IMR-90 (cell line): ENCODE results near the gene SHROOM4. TPM values are rescaled to one million over a fixed set of nuclear protein-coding genes. Genes with fewer than 3 reads are reported as not detected.

ENCODE experiments used
- ATAC-seq: fragments of 200-7000 bp; cut with Tn5 transposase; 2 replicates; pipeline ENCODE4 v1.9.1; 2020; ENCODE audit warnings: low read depth, mild to moderate bottlenecking, moderate library complexity
- BruUV-seq: library from RNA; stranded (reverse); fragments of 400-500 nt; replicated peaks from 2 replicates; lab custom pipeline; 2021; lab: Mats Ljungman, UMichigan
- CTCF ChIA-PET: fragments of 300-600 bp; formaldehyde crosslinking; extraction: SDS; loops from one replicate; lab custom pipeline; 2021; ENCODE audit warnings: antibody characterized with exemption; lab: Yijun Ruan, JAX
- POLR2A ChIA-PET: fragments of 300-600 bp; sonication (Branson Sonifier 250); formaldehyde crosslinking; loops from one replicate; lab custom pipeline; 2022; ENCODE audit warnings: antibody characterized with exemption; ENCODE audit not compliant: unreplicated experiment; lab: Charles Lee
- DNase-seq: peaks from one replicate; pipeline ENCODE4 v3.0.0; 2013
- H2AFZ ChIP-seq: replicated peaks from 2 replicates; pipeline ENCODE3; 2013; ENCODE audit warnings: low read length, mild to moderate bottlenecking; ENCODE audit not compliant: poor library complexity
- H2AK5ac ChIP-seq: 2 replicates; pipeline ENCODE4 v1.6.1; 2013; ENCODE audit warnings: low read depth, low read length, inconsistent platforms
- H2AK9ac ChIP-seq: replicated peaks from 2 replicates; pipeline ENCODE3; 2013; ENCODE audit warnings: mild to moderate bottlenecking, low read depth, low read length, moderate library complexity; ENCODE audit not compliant: poor library complexity
- H2BK120ac ChIP-seq: 2 replicates; pipeline ENCODE4 v1.6.1; 2013; ENCODE audit warnings: low read depth, low read length, inconsistent platforms
- H2BK15ac ChIP-seq: 3 replicates; pipeline ENCODE4 v1.6.1; 2013; ENCODE audit warnings: low read depth, low read length, inconsistent platforms
- H2BK20ac ChIP-seq: 2 replicates; pipeline ENCODE4 v1.6.1; 2013; ENCODE audit warnings: low read depth, mild to moderate bottlenecking, inconsistent platforms, low read length, moderate library complexity
- H2BK5ac ChIP-seq: 2 replicates; pipeline ENCODE4 v1.6.1; 2013; ENCODE audit warnings: mild to moderate bottlenecking, low read depth, low read length, inconsistent platforms; ENCODE audit not compliant: poor library complexity, severe bottlenecking
- H3K14ac ChIP-seq: replicated peaks from 2 replicates; pipeline ENCODE4 v1.6.1; 2013; ENCODE audit warnings: low read depth, low read length, inconsistent platforms
- H3K18ac ChIP-seq: 2 replicates; pipeline ENCODE4 v1.6.1; 2013; ENCODE audit warnings: low read depth, low read length, control low read depth
- H3K23ac ChIP-seq: 2 replicates; pipeline ENCODE4 v1.6.1; 2013; ENCODE audit warnings: low read depth, low read length, inconsistent platforms
- H3K27ac ChIP-seq: 2 replicates; pipeline ENCODE4 v1.5.1; 2013; ENCODE audit warnings: mild to moderate bottlenecking, control low read depth, low read length; ENCODE audit not compliant: insufficient read depth
- H3K27me3 ChIP-seq: 2 replicates; pipeline ENCODE4 v1.6.1; 2013; ENCODE audit warnings: low read length; ENCODE audit not compliant: control insufficient read depth, insufficient read depth
- H3K36me3 ChIP-seq: 2 replicates; pipeline ENCODE4 v1.6.1; 2013; ENCODE audit warnings: low read length, mixed read lengths; ENCODE audit not compliant: control insufficient read depth, insufficient read depth
- H3K4ac ChIP-seq: 2 replicates; pipeline ENCODE4 v1.6.1; 2013; ENCODE audit warnings: low read depth, low read length, inconsistent platforms
- H3K4me1 ChIP-seq: 2 replicates; pipeline ENCODE4 v1.6.1; 2013; ENCODE audit warnings: low read length, mixed read lengths; ENCODE audit not compliant: control insufficient read depth, insufficient read depth
- H3K4me2 ChIP-seq: 2 replicates; pipeline ENCODE4 v1.6.1; 2013; ENCODE audit warnings: low read depth, mild to moderate bottlenecking, control low read depth, low read length, moderate library complexity
- H3K4me3 ChIP-seq: 2 replicates; pipeline ENCODE4 v1.5.1; 2013; ENCODE audit warnings: low read depth, mild to moderate bottlenecking, control low read depth, low read length, moderate library complexity; ENCODE audit not compliant: insufficient read depth
- H3K56ac ChIP-seq: 2 replicates; pipeline ENCODE4 v1.6.1; 2013; ENCODE audit warnings: low read length, inconsistent platforms; ENCODE audit not compliant: insufficient read depth; ENCODE audit errors: extremely low read depth
- H3K79me1 ChIP-seq, 2 experiments: 2 replicates each; pipeline ENCODE4 v1.6.1; 2013; ENCODE audit warnings: low read length in 2 of 2, inconsistent platforms in 1 of 2, low read depth in 1 of 2
- H3K9ac ChIP-seq: 2 replicates; pipeline ENCODE4 v1.6.1; 2013; ENCODE audit warnings: low read depth, low read length, control low read depth
- H3K9me1 ChIP-seq: 2 replicates; pipeline ENCODE4 v1.6.1; 2013; ENCODE audit warnings: low read length, inconsistent platforms; ENCODE audit not compliant: insufficient read depth
- H3K9me3 ChIP-seq: 2 replicates; pipeline ENCODE4 v1.6.1; 2013; ENCODE audit warnings: low read length; ENCODE audit not compliant: control insufficient read depth, insufficient read depth
- H4K20me1 ChIP-seq: 2 replicates; pipeline ENCODE4 v1.6.1; 2013; ENCODE audit warnings: low read length, inconsistent platforms; ENCODE audit not compliant: insufficient read depth
- H4K5ac ChIP-seq: 2 replicates; pipeline ENCODE4 v1.6.1; 2013; ENCODE audit warnings: mild to moderate bottlenecking, low read depth, low read length, control low read depth
- H4K8ac ChIP-seq, 2 experiments: 2 replicates each; pipeline ENCODE4 v1.6.1; 2013; ENCODE audit warnings: low read depth in 2 of 2, low read length in 2 of 2, control low read depth in 1 of 2, inconsistent platforms in 1 of 2
- H4K91ac ChIP-seq: 2 replicates; pipeline ENCODE4 v1.6.1; 2013; ENCODE audit warnings: low read depth, low read length, inconsistent platforms; ENCODE audit not compliant: insufficient read depth
- BHLHE40 ChIP-seq: fragments of 150-350 bp; IDR thresholded peaks from 2 replicates; pipeline ENCODE4 v1.6.1; 2016; ENCODE audit warnings: mild to moderate bottlenecking, low read depth, low read length
- CHD1 ChIP-seq: IDR thresholded peaks from 2 replicates; pipeline ENCODE4 v1.6.1; 2012; ENCODE audit warnings: low read depth, low read length, improper control_type of control experiment
- CTCF ChIP-seq: conservative IDR thresholded peaks from 2 replicates; pipeline ENCODE4 v1.5.1; 2012; ENCODE audit warnings: mild to moderate bottlenecking, low read depth, low read length, improper control_type of control experiment
- ELK1 ChIP-seq: fragments of 150-350 bp; IDR thresholded peaks from 2 replicates; pipeline ENCODE4 v1.6.1; 2016; ENCODE audit warnings: low read depth, mild to moderate bottlenecking, low read length, moderate library complexity, borderline replicate concordance
- MXI1 ChIP-seq: IDR thresholded peaks from 2 replicates; pipeline ENCODE4 v1.6.1; 2012; ENCODE audit warnings: low read depth, mild to moderate bottlenecking, low read length, moderate library complexity, borderline replicate concordance
- SMC3 ChIP-seq: fragments of 150-350 bp; IDR thresholded peaks from 2 replicates; pipeline ENCODE4 v1.6.1; 2016; ENCODE audit warnings: low read depth, mild to moderate bottlenecking, antibody characterized with exemption, low read length, moderate library complexity
- WGBS, 2 experiments: methylation state at CpG; one replicate each; pipeline versions ENCODE4 v1.1.5 to v1.1.7; 2013; ENCODE audit warnings: missing lambda C conversion rate in 2 of 2; ENCODE audit not compliant: insufficient read length in 1 of 2; ENCODE audit errors: extremely low coverage in 2 of 2; 5-methylcytosine and 5-hydroxymethylcytosine counted together
- dilution Hi-C: fragments of 300-500 bp; cut with HindIII; formaldehyde crosslinking; loops from one replicate; pipeline ENCODE4 v1.14.3; 2018; ENCODE audit warnings: low sequenced_read_pairs; ENCODE audit not compliant: unreplicated experiment
- in situ Hi-C: fragments of 300-500 bp; cut with MboI; formaldehyde crosslinking; loops from 3 replicates; pipeline ENCODE4 v1.14.3; 2019; ENCODE audit warnings: low sequenced_read_pairs, inconsistent platforms, mixed read lengths
- intact Hi-C: fragments of 100-400 bp; cut with micrococcal nuclease; formaldehyde crosslinking; loops from 2 replicates; pipeline ENCODE4 v1.10.0; 2022
- polyA plus RNA-seq, 3 experiments: library from polyadenylated mRNA; depleted of rRNA; stranded (reverse); fragments of >200 nt; gene quantifications; 2 replicates each; pipeline ENCODE4 v1.2.3, GENCODE V29; 2012; ENCODE audit warnings: low replicate concordance in 1 of 3
- total RNA-seq: library from RNA; depleted of rRNA; stranded (reverse); fragments of >200 nt; gene quantifications from 2 replicates; pipeline ENCODE4 v1.2.3, GENCODE V29; 2012

Gene SHROOM4
- total and polyA plus RNA-seq, 2 of the 4 experiments (the other 2 are of a cell fraction) = 1.0 to 2.2 TPM

GRCh38 chrX:50770702-50771101 lies 43.3 kb downstream of the SHROOM4 start:
- no peak overlapping the region for H3K14ac ChIP-seq
- CTCF ChIA-PET = no interaction called here
- H3K4me1 ChIP-seq = no peaks in the 10 kb centered on the region
- H4K5ac ChIP-seq = no peak overlapping the region
- H4K8ac ChIP-seq = no peak overlapping the region
- WGBS, 2 experiments = no CpG with 5 or more reads among the region's 2 CpGs
- dilution Hi-C loops (no loop called here), in situ Hi-C loops (no loop called here), intact Hi-C loops (no loop called here)
- H3K79me1 ChIP-seq = no peaks in the 10 kb centered on the region
- H3K36me3 ChIP-seq = no peaks in the 10 kb centered on the region
- H2BK5ac ChIP-seq = no peak overlapping the region
- ATAC-seq (no peak), DNase-seq (no peak)
- H3K56ac ChIP-seq = no peak overlapping the region
- peaks cover 2% of the 10 kb centered on the region for H3K27me3 ChIP-seq
- H2AK9ac ChIP-seq = no peak overlapping the region
- H3K4ac ChIP-seq = no peak overlapping the region
- H3K27ac ChIP-seq = no peak overlapping the region
- no peak overlapping the region for H2AK5ac ChIP-seq
- no peak overlapping the region for H3K4me2 ChIP-seq
- H2BK15ac ChIP-seq = no peak overlapping the region
- H3K9ac ChIP-seq = no peak overlapping the region
- no peak overlapping the region for H3K4me3 ChIP-seq
- TF ChIP-seq BHLHE40 (no peak), ELK1 (no peak), MXI1 (no peak), CTCF (no peak), SMC3 (no peak), CHD1 (no peak)
- H4K20me1 ChIP-seq = no peaks in the 10 kb centered on the region
- no peak overlapping the region for H2AFZ ChIP-seq
- H2BK20ac ChIP-seq = no peak overlapping the region
- no peak overlapping the region for H2BK120ac ChIP-seq
- H3K23ac ChIP-seq = no peak overlapping the region
- POLR2A ChIA-PET = no interaction called here
- H3K9me3 ChIP-seq = no peaks in the 10 kb centered on the region
- no peak overlapping the region for H4K91ac ChIP-seq
- no TSS peak for BruUV-seq
- H3K9me1 ChIP-seq = no peaks in the 10 kb centered on the region
- no peak overlapping the region for H3K18ac ChIP-seq
